IMR-90 (cell line): ENCODE data around the gene OTOA. TPM values are rescaled to one million over a fixed set of nuclear protein-coding genes. Genes with fewer than 3 reads are reported as not detected.

Source experiments
- ATAC-seq: fragments of 200-7000 bp; cut with Tn5 transposase; 2 replicates; pipeline ENCODE4 v1.9.1; 2020; ENCODE audit warnings: low read depth, mild to moderate bottlenecking, moderate library complexity
- BruUV-seq: library from RNA; stranded (reverse); fragments of 400-500 nt; replicated peaks from 2 replicates; lab custom pipeline; 2021; lab: Mats Ljungman, UMichigan
- CTCF ChIA-PET: fragments of 300-600 bp; formaldehyde crosslinking; extraction: SDS; loops from one replicate; lab custom pipeline; 2021; ENCODE audit warnings: antibody characterized with exemption; lab: Yijun Ruan, JAX
- POLR2A ChIA-PET: fragments of 300-600 bp; sonication (Branson Sonifier 250); formaldehyde crosslinking; loops from one replicate; lab custom pipeline; 2022; ENCODE audit warnings: antibody characterized with exemption; ENCODE audit not compliant: unreplicated experiment; lab: Charles Lee
- DNase-seq: peaks from one replicate; pipeline ENCODE4 v3.0.0; 2013
- H2AFZ ChIP-seq: replicated peaks from 2 replicates; pipeline ENCODE3; 2013; ENCODE audit warnings: low read length, mild to moderate bottlenecking; ENCODE audit not compliant: poor library complexity
- H2AK5ac ChIP-seq: 2 replicates; pipeline ENCODE4 v1.6.1; 2013; ENCODE audit warnings: low read depth, low read length, inconsistent platforms
- H2AK9ac ChIP-seq: replicated peaks from 2 replicates; pipeline ENCODE3; 2013; ENCODE audit warnings: mild to moderate bottlenecking, low read depth, low read length, moderate library complexity; ENCODE audit not compliant: poor library complexity
- H2BK120ac ChIP-seq: 2 replicates; pipeline ENCODE4 v1.6.1; 2013; ENCODE audit warnings: low read depth, low read length, inconsistent platforms
- H2BK15ac ChIP-seq: 3 replicates; pipeline ENCODE4 v1.6.1; 2013; ENCODE audit warnings: low read depth, low read length, inconsistent platforms
- H2BK20ac ChIP-seq: 2 replicates; pipeline ENCODE4 v1.6.1; 2013; ENCODE audit warnings: low read depth, mild to moderate bottlenecking, inconsistent platforms, low read length, moderate library complexity
- H2BK5ac ChIP-seq: 2 replicates; pipeline ENCODE4 v1.6.1; 2013; ENCODE audit warnings: mild to moderate bottlenecking, low read depth, low read length, inconsistent platforms; ENCODE audit not compliant: poor library complexity, severe bottlenecking
- H3K14ac ChIP-seq: replicated peaks from 2 replicates; pipeline ENCODE4 v1.6.1; 2013; ENCODE audit warnings: low read depth, low read length, inconsistent platforms
- H3K18ac ChIP-seq: 2 replicates; pipeline ENCODE4 v1.6.1; 2013; ENCODE audit warnings: low read depth, low read length, control low read depth
- H3K23ac ChIP-seq: 2 replicates; pipeline ENCODE4 v1.6.1; 2013; ENCODE audit warnings: low read depth, low read length, inconsistent platforms
- H3K27ac ChIP-seq: 2 replicates; pipeline ENCODE4 v1.5.1; 2013; ENCODE audit warnings: mild to moderate bottlenecking, control low read depth, low read length; ENCODE audit not compliant: insufficient read depth
- H3K27me3 ChIP-seq: 2 replicates; pipeline ENCODE4 v1.6.1; 2013; ENCODE audit warnings: low read length; ENCODE audit not compliant: control insufficient read depth, insufficient read depth
- H3K36me3 ChIP-seq: 2 replicates; pipeline ENCODE4 v1.6.1; 2013; ENCODE audit warnings: low read length, mixed read lengths; ENCODE audit not compliant: control insufficient read depth, insufficient read depth
- H3K4ac ChIP-seq: 2 replicates; pipeline ENCODE4 v1.6.1; 2013; ENCODE audit warnings: low read depth, low read length, inconsistent platforms
- H3K4me1 ChIP-seq: 2 replicates; pipeline ENCODE4 v1.6.1; 2013; ENCODE audit warnings: low read length, mixed read lengths; ENCODE audit not compliant: control insufficient read depth, insufficient read depth
- H3K4me2 ChIP-seq: 2 replicates; pipeline ENCODE4 v1.6.1; 2013; ENCODE audit warnings: low read depth, mild to moderate bottlenecking, control low read depth, low read length, moderate library complexity
- H3K4me3 ChIP-seq: 2 replicates; pipeline ENCODE4 v1.5.1; 2013; ENCODE audit warnings: low read depth, mild to moderate bottlenecking, control low read depth, low read length, moderate library complexity; ENCODE audit not compliant: insufficient read depth
- H3K56ac ChIP-seq: 2 replicates; pipeline ENCODE4 v1.6.1; 2013; ENCODE audit warnings: low read length, inconsistent platforms; ENCODE audit not compliant: insufficient read depth; ENCODE audit errors: extremely low read depth
- H3K79me1 ChIP-seq, 2 experiments: 2 replicates each; pipeline ENCODE4 v1.6.1; 2013; ENCODE audit warnings: low read length in 2 of 2, inconsistent platforms in 1 of 2, low read depth in 1 of 2
- H3K9ac ChIP-seq: 2 replicates; pipeline ENCODE4 v1.6.1; 2013; ENCODE audit warnings: low read depth, low read length, control low read depth
- H3K9me1 ChIP-seq: 2 replicates; pipeline ENCODE4 v1.6.1; 2013; ENCODE audit warnings: low read length, inconsistent platforms; ENCODE audit not compliant: insufficient read depth
- H3K9me3 ChIP-seq: 2 replicates; pipeline ENCODE4 v1.6.1; 2013; ENCODE audit warnings: low read length; ENCODE audit not compliant: control insufficient read depth, insufficient read depth
- H4K20me1 ChIP-seq: 2 replicates; pipeline ENCODE4 v1.6.1; 2013; ENCODE audit warnings: low read length, inconsistent platforms; ENCODE audit not compliant: insufficient read depth
- H4K5ac ChIP-seq: 2 replicates; pipeline ENCODE4 v1.6.1; 2013; ENCODE audit warnings: mild to moderate bottlenecking, low read depth, low read length, control low read depth
- H4K8ac ChIP-seq, 2 experiments: 2 replicates each; pipeline ENCODE4 v1.6.1; 2013; ENCODE audit warnings: low read depth in 2 of 2, low read length in 2 of 2, control low read depth in 1 of 2, inconsistent platforms in 1 of 2
- H4K91ac ChIP-seq: 2 replicates; pipeline ENCODE4 v1.6.1; 2013; ENCODE audit warnings: low read depth, low read length, inconsistent platforms; ENCODE audit not compliant: insufficient read depth
- BHLHE40 ChIP-seq: fragments of 150-350 bp; IDR thresholded peaks from 2 replicates; pipeline ENCODE4 v1.6.1; 2016; ENCODE audit warnings: mild to moderate bottlenecking, low read depth, low read length
- CEBPB ChIP-seq: IDR thresholded peaks from 2 replicates; pipeline ENCODE4 v1.6.1; 2012; ENCODE audit warnings: low read depth, low read length, improper control_type of control experiment
- ELK1 ChIP-seq: fragments of 150-350 bp; IDR thresholded peaks from 2 replicates; pipeline ENCODE4 v1.6.1; 2016; ENCODE audit warnings: low read depth, mild to moderate bottlenecking, low read length, moderate library complexity, borderline replicate concordance
- FOS ChIP-seq: fragments of 150-350 bp; IDR thresholded peaks from 2 replicates; pipeline ENCODE4 v1.6.1; 2016; ENCODE audit warnings: low read depth, low read length
- MAFK ChIP-seq: IDR thresholded peaks from 2 replicates; pipeline ENCODE4 v1.6.1; 2012; ENCODE audit warnings: low read depth, low read length, improper control_type of control experiment
- MAZ ChIP-seq: IDR thresholded peaks from 2 replicates; pipeline ENCODE4 v1.6.1; 2012; ENCODE audit warnings: low read depth, mild to moderate bottlenecking, low read length, improper control_type of control experiment, moderate library complexity, borderline replicate concordance
- MXI1 ChIP-seq: IDR thresholded peaks from 2 replicates; pipeline ENCODE4 v1.6.1; 2012; ENCODE audit warnings: low read depth, mild to moderate bottlenecking, low read length, moderate library complexity, borderline replicate concordance
- NFE2L2 ChIP-seq: fragments of 150-350 bp; IDR thresholded peaks from 2 replicates; pipeline ENCODE4 v1.6.1; 2016; ENCODE audit warnings: low read depth, mild to moderate bottlenecking, low read length
- POLR2A ChIP-seq: IDR thresholded peaks from 2 replicates; pipeline ENCODE4 v1.6.1; 2012; ENCODE audit warnings: mild to moderate bottlenecking, low read depth, low read length
- RCOR1 ChIP-seq: IDR thresholded peaks from 2 replicates; pipeline ENCODE4 v1.6.1; 2012; ENCODE audit warnings: mild to moderate bottlenecking, low read length, improper control_type of control experiment; ENCODE audit not compliant: insufficient replicate concordance
- RFX5 ChIP-seq: IDR thresholded peaks from 2 replicates; pipeline ENCODE4 v1.8.0; 2012; ENCODE audit warnings: low read depth, mild to moderate bottlenecking, low read length, moderate library complexity
- SMC3 ChIP-seq: fragments of 150-350 bp; IDR thresholded peaks from 2 replicates; pipeline ENCODE4 v1.6.1; 2016; ENCODE audit warnings: low read depth, mild to moderate bottlenecking, antibody characterized with exemption, low read length, moderate library complexity
- USF2 ChIP-seq: fragments of 150-350 bp; IDR thresholded peaks from 2 replicates; pipeline ENCODE4 v1.6.1; 2017; ENCODE audit warnings: mild to moderate bottlenecking, antibody characterized with exemption, low read length, low read depth
- WGBS, 2 experiments: methylation state at CpG; one replicate each; pipeline versions ENCODE4 v1.1.5 to v1.1.7; 2013; ENCODE audit warnings: missing lambda C conversion rate in 2 of 2; ENCODE audit not compliant: insufficient read length in 1 of 2; ENCODE audit errors: extremely low coverage in 2 of 2; 5-methylcytosine and 5-hydroxymethylcytosine counted together
- dilution Hi-C: fragments of 300-500 bp; cut with HindIII; formaldehyde crosslinking; loops from one replicate; pipeline ENCODE4 v1.14.3; 2018; ENCODE audit warnings: low sequenced_read_pairs; ENCODE audit not compliant: unreplicated experiment
- in situ Hi-C: fragments of 300-500 bp; cut with MboI; formaldehyde crosslinking; loops from 3 replicates; pipeline ENCODE4 v1.14.3; 2019; ENCODE audit warnings: low sequenced_read_pairs, inconsistent platforms, mixed read lengths
- intact Hi-C: fragments of 100-400 bp; cut with micrococcal nuclease; formaldehyde crosslinking; loops from 2 replicates; pipeline ENCODE4 v1.10.0; 2022
- polyA plus RNA-seq, 3 experiments: library from polyadenylated mRNA; depleted of rRNA; stranded (reverse); fragments of >200 nt; gene quantifications; 2 replicates each; pipeline ENCODE4 v1.2.3, GENCODE V29; 2012; ENCODE audit warnings: low replicate concordance in 1 of 3
- total RNA-seq: library from RNA; depleted of rRNA; stranded (reverse); fragments of >200 nt; gene quantifications from 2 replicates; pipeline ENCODE4 v1.2.3, GENCODE V29; 2012

The OTOA gene
- total and polyA plus RNA-seq, 2 of the 4 experiments (the other 2 are of a cell fraction), result 0.02 TPM; not detected in 1

GRCh38 chr16:21664801-21665492 is 1.2 kb downstream of the OTOA start:
- H3K18ac ChIP-seq, result no peak overlapping the region

More at GRCh38 chr16:21664801-21665492, 1.2 kb downstream of the OTOA start:
- POLR2A ChIA-PET, result no interaction called here
- Histone ChIP-seq H2AFZ (no peak overlapping the region), H4K91ac (no peak overlapping the region), H4K8ac (no peak overlapping the region), H2AK9ac (no peak overlapping the region), H2BK5ac (no peak overlapping the region), H2BK20ac (no peak overlapping the region), H3K14ac (no peak overlapping the region), H3K27ac (no peak overlapping the region), H3K9me3 (no peaks in the 10 kb centered on the region), H3K56ac (no peak overlapping the region), H3K9me1 (no peaks in the 10 kb centered on the region), H4K5ac (no peak overlapping the region), H3K4ac (no peak overlapping the region), H2BK15ac (no peak overlapping the region), H3K36me3 (no peaks in the 10 kb centered on the region), H2AK5ac (no peak overlapping the region), H3K27me3 (peaks cover 17% of the 10 kb centered on the region), H3K4me2 (no peak overlapping the region), H3K4me1 (no peaks in the 10 kb centered on the region), H3K9ac (no peak overlapping the region), H3K23ac (no peak overlapping the region), H3K79me1 (no peaks in the 10 kb centered on the region), H2BK120ac (no peak overlapping the region), H4K20me1 (no peaks in the 10 kb centered on the region), H3K4me3 (no peak overlapping the region)
- intact Hi-C loops (no loop called here), in situ Hi-C loops (no loop called here), dilution Hi-C loops (no loop called here)
- no peak for ATAC-seq
- TF ChIP-seq POLR2A (no peak), RFX5 (no peak), ELK1 (no peak), MAZ (no peak), BHLHE40 (no peak), MAFK (no peak), MXI1 (no peak), NFE2L2 (no peak), SMC3 (no peak), FOS (no peak), USF2 (no peak), CEBPB (no peak), RCOR1 (no peak)
- no peak for DNase-seq
- WGBS, 2 experiments, result no CpG with 5 or more reads among the region's 10 CpGs
- no TSS peak for BruUV-seq
- CTCF ChIA-PET, result no interaction called here
